Panc1 (cell line): ENCODE data around the gene NUTM2B.
"Not testable (repeated sequence)": the region's sequence is repeated elsewhere in the genome, so short reads cannot be mapped to it uniquely, and the experiment has no call there.

ENCODE experiments used
- CTCF ChIP-seq: fragments of 450-650 bp; IDR thresholded peaks from 2 replicates; pipeline ENCODE4 v1.5.1; 2017; ENCODE audit warnings: mild to moderate bottlenecking
- POLR2AphosphoS5 ChIP-seq: IDR thresholded peaks from 2 replicates; pipeline ENCODE4 v1.6.1; 2012; ENCODE audit warnings: mild to moderate bottlenecking, low read depth, low read length, moderate library complexity
- REST ChIP-seq, 2 experiments: IDR thresholded peaks; 2 replicates each; pipeline ENCODE4 v1.6.1; 2011 to 2012; ENCODE audit warnings: low read depth in 2 of 2, control low read depth in 1 of 2, low read length in 1 of 2, mild to moderate bottlenecking in 1 of 2, moderate library complexity in 1 of 2; ENCODE audit not compliant: insufficient read depth in 1 of 2

- TF ChIP-seq CTCF; REST (IDR thresholded peaks at IDR 0.05; ENCODE audit: insufficient read depth in 1 of 2, low read depth in 2 of 2, low read length in 1 of 2); POLR2AphosphoS5: not testable (repeated sequence)
Measured at GRCh38 chr10:79688798-79689197, 14.2 kb upstream of the NUTM2B start.
